ENCODE results near the gene KIAA1217. TPM values are rescaled to one million over a fixed set of nuclear protein-coding genes. Genes with fewer than 3 reads are reported as not detected.

KIAA1217 gene
- total and polyA plus RNA-seq, 2 donors from 2014 or later: 10.4 to 63.8 TPM

GRCh38 chr10:24358022-24358421 lies 149.1 kb downstream of the KIAA1217 start:
- Histone ChIP-seq H3K4me1 (ENCODE audit: control insufficient read depth in 2 of 3, insufficient read depth in 2 of 3, low read depth in 1 of 3, low read length in 3 of 3) (peaks cover 0 to 3% (median 3%) of the 10 kb centered on the region in 3 donors), H3K36me3 (ENCODE audit: control insufficient read depth in 2 of 3, insufficient read depth in 3 of 3, low read length in 3 of 3) (no peaks in the 10 kb centered on the region), H3K4me3 (ENCODE audit: low read length in 3 of 3) (no peak overlapping the region), H3K9ac (ENCODE audit: low read length in 3 of 3) (no peak overlapping the region), H3K9me3 (ENCODE audit: control insufficient read depth in 2 of 3, insufficient read depth in 1 of 3, low read length in 3 of 3) (no peaks in the 10 kb centered on the region), H3K27me3 (ENCODE audit: control insufficient read depth, insufficient read depth, low read length) (no peaks in the 10 kb centered on the region), H3K27ac (ENCODE audit: low read depth in 2 of 2, low read length in 2 of 2) (no peak overlapping the region)
- TF ChIP-seq CTCF (IDR thresholded peaks at IDR 0.05; ENCODE audit: borderline replicate concordance, extremely low read depth, insufficient read depth): no peak
- DNase-seq (no peak), FAIRE-seq (no peak)
- intact Hi-C loops (cut with DNase I): no loop called here

GRCh38 chr10:24360282-24361127 lies 151.6 kb downstream of the KIAA1217 start:
- no peak overlapping the region for H3K9ac ChIP-seq (ENCODE audit: low read length in 3 of 3)
- no peaks in the 10 kb centered on the region for H3K27me3 ChIP-seq (ENCODE audit: control insufficient read depth, insufficient read depth, low read length)
- no peak overlapping the region for H3K27ac ChIP-seq (ENCODE audit: low read depth in 2 of 2, low read length in 2 of 2)
- DNase-seq (peak in 4 of 5 donors; percentile 63 to 89 (median 77)), FAIRE-seq (peak; percentile 91)
- H3K9me3 ChIP-seq (ENCODE audit: control insufficient read depth in 2 of 3, insufficient read depth in 1 of 3, low read length in 3 of 3): no peaks in the 10 kb centered on the region
- peak; percentile 74 for TF ChIP-seq CTCF (IDR thresholded peaks at IDR 0.05; ENCODE audit: borderline replicate concordance, extremely low read depth, insufficient read depth)
- peaks cover 0 to 3% (median 3%) of the 10 kb centered on the region in 3 donors for H3K4me1 ChIP-seq (ENCODE audit: control insufficient read depth in 2 of 3, insufficient read depth in 2 of 3, low read depth in 1 of 3, low read length in 3 of 3)
- intact Hi-C loops (cut with DNase I): loop anchor here (10.0 kb wide), 2 partner anchors 146 to 366 kb away; no protein-coding TSS in a partner anchor
- H3K36me3 ChIP-seq (ENCODE audit: control insufficient read depth in 2 of 3, insufficient read depth in 3 of 3, low read length in 3 of 3): no peaks in the 10 kb centered on the region
- H3K4me3 ChIP-seq (ENCODE audit: low read length in 3 of 3): no peak overlapping the region

GRCh38 chr10:24363070-24363469 lies 154.1 kb downstream of the KIAA1217 start:
- DNase-seq: no peak
- no peak for FAIRE-seq
- intact Hi-C loops (cut with DNase I): loop anchor here (10.0 kb wide), 2 partner anchors 148 to 368 kb away; no protein-coding TSS in a partner anchor
- Histone ChIP-seq H3K27ac (ENCODE audit: low read depth in 2 of 2, low read length in 2 of 2) (no peak overlapping the region), H3K9me3 (ENCODE audit: control insufficient read depth in 2 of 3, insufficient read depth in 1 of 3, low read length in 3 of 3) (no peaks in the 10 kb centered on the region), H3K9ac (ENCODE audit: low read length in 3 of 3) (no peak overlapping the region), H3K27me3 (ENCODE audit: control insufficient read depth, insufficient read depth, low read length) (no peaks in the 10 kb centered on the region), H3K36me3 (ENCODE audit: control insufficient read depth in 2 of 3, insufficient read depth in 3 of 3, low read length in 3 of 3) (peaks cover 0 to 3% (median 0%) of the 10 kb centered on the region in 3 donors), H3K4me3 (ENCODE audit: low read length in 3 of 3) (no peak overlapping the region), H3K4me1 (ENCODE audit: control insufficient read depth in 2 of 3, insufficient read depth in 2 of 3, low read depth in 1 of 3, low read length in 3 of 3) (no peaks in the 10 kb centered on the region)
- no peak for TF ChIP-seq CTCF (IDR thresholded peaks at IDR 0.05; ENCODE audit: borderline replicate concordance, extremely low read depth, insufficient read depth)

Measured in kidney (tissue), 14 donors.